OCI-LY1 (cell line): ENCODE measurements around the gene GAD1.

Source experiments
- H2AFZ ChIP-seq: fragments of 200-600 bp; sonication (generic), shearing (Covaris generic); 2 replicates; pipeline ENCODE4 v1.6.0; 2014; ENCODE audit warnings: antibody characterized with exemption, mild to moderate bottlenecking, low read length
- H3F3A ChIP-seq: fragments of 200-600 bp; sonication (generic), shearing (Covaris generic); 2 replicates; pipeline ENCODE4 v1.6.0; 2014; ENCODE audit warnings: mild to moderate bottlenecking, antibody characterized with exemption, low read length, moderate library complexity; ENCODE audit not compliant: insufficient read depth
- H3K27ac ChIP-seq: fragments of 200-600 bp; sonication (generic); 2 replicates; pipeline ENCODE4 v1.5.1; 2014; ENCODE audit warnings: low read length, mixed run types, mild to moderate bottlenecking, low read depth; ENCODE audit not compliant: poor library complexity, severe bottlenecking
- H3K27me3 ChIP-seq: fragments of 200-600 bp; sonication (generic); 2 replicates; pipeline ENCODE4 v1.6.0; 2014; ENCODE audit warnings: antibody characterized with exemption, mild to moderate bottlenecking, low read length, moderate library complexity; ENCODE audit not compliant: insufficient read depth
- H3K36me3 ChIP-seq: fragments of 200-600 bp; sonication (generic); 2 replicates; pipeline ENCODE4 v1.6.1; 2014; ENCODE audit warnings: mild to moderate bottlenecking, antibody characterized with exemption, low read length, moderate library complexity, mixed read lengths; ENCODE audit not compliant: insufficient read depth
- H3K4me1 ChIP-seq: fragments of 200-600 bp; sonication (generic); 2 replicates; pipeline ENCODE4 v1.5.1; 2014; ENCODE audit warnings: mild to moderate bottlenecking, low read length, moderate library complexity; ENCODE audit not compliant: insufficient read depth, severe bottlenecking
- H3K4me2 ChIP-seq: fragments of 200-600 bp; sonication (generic), shearing (Covaris generic); 2 replicates; pipeline ENCODE4 v1.6.1; 2014; ENCODE audit warnings: low read length
- H3K4me3 ChIP-seq: fragments of 200-600 bp; sonication (generic); 2 replicates; pipeline ENCODE4 v1.5.1; 2014; ENCODE audit warnings: low read length, low read depth, mild to moderate bottlenecking, mixed read lengths; ENCODE audit not compliant: poor library complexity, severe bottlenecking
- H3K79me2 ChIP-seq: fragments of 200-600 bp; shearing (Covaris generic); 2 replicates; pipeline ENCODE4 v1.6.1; 2016; ENCODE audit warnings: mixed run types, low read length, mixed read lengths; ENCODE audit not compliant: insufficient read depth
- H3K9ac ChIP-seq: fragments of 200-600 bp; sonication (generic), shearing (Covaris generic); 2 replicates; pipeline ENCODE4 v1.6.1; 2014; ENCODE audit warnings: mild to moderate bottlenecking, low read length, mixed read lengths
- H3K9me2 ChIP-seq: fragments of 200-600 bp; sonication (generic), shearing (Covaris generic); 2 replicates; pipeline ENCODE4 v1.6.1; 2014; ENCODE audit warnings: low read depth, mild to moderate bottlenecking, low read length, mixed read lengths
- H3K9me3 ChIP-seq: fragments of 200-600 bp; shearing (Covaris generic); 2 replicates; pipeline ENCODE4 v1.6.1; 2014; ENCODE audit warnings: low read length, mixed read lengths
- H4K20me1 ChIP-seq: fragments of 200-600 bp; sonication (generic), shearing (Covaris generic); 2 replicates; pipeline ENCODE4 v1.6.0; 2016; ENCODE audit warnings: mild to moderate bottlenecking, low read length; ENCODE audit not compliant: insufficient read depth
- EZH2 ChIP-seq: fragments of 200-600 bp; sonication (generic), shearing (Covaris generic); IDR thresholded peaks from 2 replicates; pipeline ENCODE4 v1.8.0; 2017; ENCODE audit warnings: borderline replicate concordance, mixed run types, mild to moderate bottlenecking, antibody characterized with exemption, low read length, moderate library complexity, mixed read lengths
- TF ChIP-seq, protein P1 (sequence below): fragments of 200-600 bp; sonication (generic), shearing (Covaris generic); IDR thresholded peaks from 2 replicates; pipeline ENCODE4 v1.5.1; 2017; ENCODE audit warnings: mild to moderate bottlenecking, antibody characterized with exemption, low read length, moderate library complexity, mixed read lengths

Gene GAD1

DNA sequence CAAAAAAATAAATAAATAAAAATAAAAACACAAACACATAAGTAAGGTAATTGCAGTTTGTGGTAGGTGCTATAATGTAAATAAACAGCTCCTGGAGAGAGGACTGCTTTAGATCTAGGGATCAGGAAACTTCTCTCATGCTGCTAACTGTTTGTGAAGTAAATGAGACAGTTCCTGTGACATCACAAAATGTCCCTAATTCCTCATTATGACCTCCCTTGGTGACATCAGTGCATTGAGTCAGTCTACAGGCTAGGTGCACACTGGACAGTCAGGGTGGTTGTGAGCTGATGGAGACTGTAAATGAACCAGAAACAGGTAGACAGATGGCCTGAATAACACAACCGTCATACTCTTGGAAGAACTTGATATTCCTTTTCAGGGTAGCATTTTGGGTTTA, 33.1 kb upstream of the GAD1 start:
- no peak overlapping the region for H3K4me3 ChIP-seq
- no peak overlapping the region for H3K4me2 ChIP-seq
- H3K9me3 ChIP-seq: no peaks in the 10 kb centered on the region
- H3K27ac ChIP-seq: no peak overlapping the region
- no peaks in the 10 kb centered on the region for H3K36me3 ChIP-seq
- H3F3A ChIP-seq: no peaks in the 10 kb centered on the region
- H3K9me2 ChIP-seq: no peaks in the 10 kb centered on the region
- no peaks in the 10 kb centered on the region for H3K79me2 ChIP-seq
- no peaks in the 10 kb centered on the region for H3K27me3 ChIP-seq
- no peak overlapping the region for H3K9ac ChIP-seq
- TF ChIP-seq EZH2: no peak
- TF ChIP-seq, protein P1, sequence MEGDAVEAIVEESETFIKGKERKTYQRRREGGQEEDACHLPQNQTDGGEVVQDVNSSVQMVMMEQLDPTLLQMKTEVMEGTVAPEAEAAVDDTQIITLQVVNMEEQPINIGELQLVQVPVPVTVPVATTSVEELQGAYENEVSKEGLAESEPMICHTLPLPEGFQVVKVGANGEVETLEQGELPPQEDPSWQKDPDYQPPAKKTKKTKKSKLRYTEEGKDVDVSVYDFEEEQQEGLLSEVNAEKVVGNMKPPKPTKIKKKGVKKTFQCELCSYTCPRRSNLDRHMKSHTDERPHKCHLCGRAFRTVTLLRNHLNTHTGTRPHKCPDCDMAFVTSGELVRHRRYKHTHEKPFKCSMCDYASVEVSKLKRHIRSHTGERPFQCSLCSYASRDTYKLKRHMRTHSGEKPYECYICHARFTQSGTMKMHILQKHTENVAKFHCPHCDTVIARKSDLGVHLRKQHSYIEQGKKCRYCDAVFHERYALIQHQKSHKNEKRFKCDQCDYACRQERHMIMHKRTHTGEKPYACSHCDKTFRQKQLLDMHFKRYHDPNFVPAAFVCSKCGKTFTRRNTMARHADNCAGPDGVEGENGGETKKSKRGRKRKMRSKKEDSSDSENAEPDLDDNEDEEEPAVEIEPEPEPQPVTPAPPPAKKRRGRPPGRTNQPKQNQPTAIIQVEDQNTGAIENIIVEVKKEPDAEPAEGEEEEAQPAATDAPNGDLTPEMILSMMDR: no peak
- H3K4me1 ChIP-seq: no peaks in the 10 kb centered on the region
- no peaks in the 10 kb centered on the region for H4K20me1 ChIP-seq
- H2AFZ ChIP-seq: no peak overlapping the region

DNA sequence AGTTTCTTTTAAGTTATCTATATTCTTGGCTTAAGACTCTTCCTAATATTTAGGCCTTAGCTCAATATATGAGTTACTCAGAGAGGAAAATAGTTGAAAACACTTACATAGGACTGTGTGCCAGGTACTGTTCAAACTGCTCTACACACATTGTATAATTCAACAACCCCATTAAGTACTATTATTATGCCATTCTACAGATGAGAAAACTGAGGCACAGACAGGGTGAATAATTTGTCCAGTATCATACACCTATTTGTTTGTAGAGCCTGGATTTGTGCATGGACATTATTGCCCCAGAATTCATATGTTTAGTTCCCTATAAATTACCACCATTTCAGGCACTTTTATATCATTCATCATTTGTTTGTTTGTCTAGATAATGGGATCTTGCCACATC, 17.7 kb upstream of the GAD1 start:
- H2AFZ ChIP-seq: no peak overlapping the region
- no peak overlapping the region for H3K27ac ChIP-seq
- no peak overlapping the region for H3K4me2 ChIP-seq
- no peaks in the 10 kb centered on the region for H4K20me1 ChIP-seq
- no peaks in the 10 kb centered on the region for H3K27me3 ChIP-seq
- no peaks in the 10 kb centered on the region for H3F3A ChIP-seq
- H3K9ac ChIP-seq: no peak overlapping the region
- TF ChIP-seq, protein P1: no peak
- TF ChIP-seq EZH2: no peak
- H3K4me1 ChIP-seq: no peaks in the 10 kb centered on the region
- H3K36me3 ChIP-seq: no peaks in the 10 kb centered on the region
- H3K9me2 ChIP-seq: no peaks in the 10 kb centered on the region
- no peaks in the 10 kb centered on the region for H3K79me2 ChIP-seq
- H3K9me3 ChIP-seq: no peaks in the 10 kb centered on the region
- no peak overlapping the region for H3K4me3 ChIP-seq

DNA sequence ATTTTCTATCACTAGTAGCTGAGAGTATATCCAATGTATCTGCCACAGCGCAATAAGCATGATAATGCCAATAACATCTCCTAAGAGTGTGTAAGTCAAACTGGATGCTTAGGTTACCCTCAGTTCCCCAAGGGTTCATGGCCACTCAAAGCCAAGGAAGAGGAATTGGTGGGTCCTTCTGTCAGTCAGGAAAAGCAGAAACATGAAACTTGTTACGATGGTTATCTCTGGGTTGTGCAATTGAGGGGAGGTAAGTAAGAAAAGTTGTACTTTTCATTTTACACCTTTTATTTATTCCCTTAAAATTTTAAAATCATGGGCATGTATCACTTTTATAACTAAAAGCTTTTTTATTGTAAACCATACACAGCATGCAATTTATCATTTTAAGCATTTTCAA, 10.1 kb upstream of the GAD1 start:
- Histone ChIP-seq H3K9ac (no peak overlapping the region), H4K20me1 (no peaks in the 10 kb centered on the region), H3K79me2 (no peaks in the 10 kb centered on the region), H3K4me1 (no peaks in the 10 kb centered on the region), H2AFZ (no peak overlapping the region), H3K4me2 (no peak overlapping the region), H3K4me3 (no peak overlapping the region), H3K9me3 (no peaks in the 10 kb centered on the region), H3K27ac (no peak overlapping the region), H3K9me2 (no peaks in the 10 kb centered on the region), H3K36me3 (no peaks in the 10 kb centered on the region), H3K27me3 (no peaks in the 10 kb centered on the region), H3F3A (no peaks in the 10 kb centered on the region)
- no peak for TF ChIP-seq EZH2
- TF ChIP-seq, protein P1: no peak
